Stimulated activated effector memory CD8-positive, alpha-beta T cell treated with anti-CD3 and anti-CD28 coated beads, Interleukin-12 subunit alpha, Interleukin-12 subunit beta, amount 100 ng/mL, for 72 hours (primary cell): ENCODE results near the gene ADAM15.
A peak's percentile ranks its signal among the peaks of the same experiment; 100 is the strongest.

Source experiments
- ATAC-seq: fragments of 150-1000 bp; cut with Tn5 transposase; 2 replicates; pipeline ENCODE4 v1.10.0; 2021
- DNase-seq, 2 donors: peaks; one replicate each; pipeline ENCODE4 v3.0.0; 2021 to 2022; ENCODE audit warnings: low spot score in 2 of 2
- H3K27ac Mint-ChIP-seq: one replicate; pipeline ENCODE4 v1.8.0; 2022; ENCODE audit warnings: mild to moderate bottlenecking, mixed read lengths
- H3K36me3 Mint-ChIP-seq: one replicate; pipeline ENCODE4 v1.8.0; 2022; ENCODE audit warnings: mild to moderate bottlenecking, mixed read lengths
- H3K4me1 Mint-ChIP-seq: one replicate; pipeline ENCODE4 v1.8.0; 2022; ENCODE audit warnings: mixed read lengths
- H3K4me3 Mint-ChIP-seq: one replicate; pipeline ENCODE4 v1.8.0; 2022; ENCODE audit warnings: mild to moderate bottlenecking, mixed read lengths
- H3K9me3 Mint-ChIP-seq: one replicate; pipeline ENCODE4 v1.8.0; 2022; ENCODE audit warnings: mixed read lengths

Gene ADAM15

DNA sequence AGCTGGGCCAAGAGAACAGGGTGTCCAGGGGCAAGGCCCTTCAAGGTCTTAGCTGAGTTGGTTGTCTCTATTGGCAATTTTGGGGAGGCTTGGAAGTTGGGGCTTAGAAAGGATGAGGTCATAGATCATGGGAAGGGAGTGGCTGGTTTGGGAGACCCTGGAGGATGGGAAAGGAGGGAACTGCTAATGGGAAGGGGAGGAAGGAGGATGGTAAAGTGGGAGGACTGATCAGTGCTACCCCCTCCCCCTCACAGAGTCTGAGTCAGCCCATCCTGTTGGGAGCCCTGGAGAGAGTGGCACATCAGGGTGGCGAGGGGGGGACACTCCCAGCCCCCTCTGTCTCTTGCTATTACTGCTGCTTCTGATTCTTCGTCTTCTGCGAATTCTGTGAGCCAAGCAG is 17.5 kb downstream of the ADAM15 start:
- Mint-ChIP-seq H3K4me3 (no peak overlapping the region), H3K4me1 (peaks cover 28% of the 10 kb centered on the region), H3K9me3 (no peaks in the 10 kb centered on the region), H3K36me3 (peaks cover 28% of the 10 kb centered on the region), H3K27ac (no peak overlapping the region)
- DNase-seq (no peak), ATAC-seq (no peak)

DNA sequence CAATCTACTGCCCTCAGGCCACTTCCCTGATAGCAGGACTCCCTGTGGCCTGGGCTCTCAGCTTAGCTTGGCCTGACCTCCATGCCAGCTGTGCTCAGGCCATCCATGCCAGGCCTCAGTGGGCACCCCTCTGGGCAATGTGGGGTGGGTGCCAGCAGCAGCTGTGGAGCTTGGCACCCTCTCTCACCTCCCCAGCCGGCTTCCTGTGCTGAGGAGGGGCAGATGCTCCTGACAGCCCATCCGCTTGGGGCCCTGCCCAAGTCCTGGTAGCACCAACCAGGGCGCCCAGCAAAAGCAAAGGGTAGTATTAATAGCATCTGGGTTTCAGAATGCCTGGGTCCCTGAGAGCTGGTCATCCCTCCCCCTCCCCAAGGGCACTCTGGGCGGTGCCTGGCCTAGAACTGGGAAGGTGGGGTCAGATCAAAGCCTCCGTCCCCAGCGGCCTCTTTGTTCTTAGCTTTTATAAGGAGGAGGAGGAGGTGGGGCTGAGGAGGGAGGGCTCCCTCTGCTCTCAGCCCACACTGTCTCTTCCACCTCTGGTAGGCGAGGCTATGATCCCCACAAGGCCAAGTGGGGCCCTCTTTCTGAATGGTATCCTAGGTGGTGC is 18.5 kb downstream of the ADAM15 start:
- H3K4me3 Mint-ChIP-seq: no peak overlapping the region
- DNase-seq (no peak), ATAC-seq (no peak)
- peaks cover 19% of the 10 kb centered on the region for H3K4me1 Mint-ChIP-seq
- H3K27ac Mint-ChIP-seq: no peak overlapping the region
- no peaks in the 10 kb centered on the region for H3K9me3 Mint-ChIP-seq
- H3K36me3 Mint-ChIP-seq: peaks cover 28% of the 10 kb centered on the region

DNA sequence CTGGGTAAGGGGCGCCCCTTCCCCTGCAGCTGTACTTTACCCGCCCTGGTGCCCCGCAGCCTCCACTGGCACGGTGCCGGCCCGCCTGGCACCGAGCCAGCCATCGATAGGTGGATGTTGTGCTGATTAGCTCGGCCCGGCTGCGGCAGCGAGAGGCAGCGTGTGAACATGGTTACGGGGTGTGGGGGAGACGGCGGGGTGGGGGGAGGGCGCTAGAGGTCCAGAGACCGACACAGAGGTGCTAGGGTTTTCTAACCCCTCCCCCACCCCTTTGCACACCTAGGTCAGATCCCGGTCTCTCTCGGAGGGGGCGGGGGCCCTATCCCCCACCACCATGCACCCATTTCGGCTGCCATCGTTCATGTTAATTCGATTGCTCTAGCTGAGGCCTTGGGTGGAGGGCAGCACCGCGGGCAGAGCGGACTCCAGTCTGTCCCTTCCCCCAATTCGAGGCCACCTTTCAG is 19.1 kb downstream of the ADAM15 start:
- Mint-ChIP-seq H3K4me3 (peak overlapping the region; percentile 39), H3K9me3 (no peaks in the 10 kb centered on the region), H3K27ac (no peak overlapping the region), H3K36me3 (peaks cover 28% of the 10 kb centered on the region), H3K4me1 (peaks cover 16% of the 10 kb centered on the region)
- no peak for ATAC-seq
- no peak for DNase-seq

DNA sequence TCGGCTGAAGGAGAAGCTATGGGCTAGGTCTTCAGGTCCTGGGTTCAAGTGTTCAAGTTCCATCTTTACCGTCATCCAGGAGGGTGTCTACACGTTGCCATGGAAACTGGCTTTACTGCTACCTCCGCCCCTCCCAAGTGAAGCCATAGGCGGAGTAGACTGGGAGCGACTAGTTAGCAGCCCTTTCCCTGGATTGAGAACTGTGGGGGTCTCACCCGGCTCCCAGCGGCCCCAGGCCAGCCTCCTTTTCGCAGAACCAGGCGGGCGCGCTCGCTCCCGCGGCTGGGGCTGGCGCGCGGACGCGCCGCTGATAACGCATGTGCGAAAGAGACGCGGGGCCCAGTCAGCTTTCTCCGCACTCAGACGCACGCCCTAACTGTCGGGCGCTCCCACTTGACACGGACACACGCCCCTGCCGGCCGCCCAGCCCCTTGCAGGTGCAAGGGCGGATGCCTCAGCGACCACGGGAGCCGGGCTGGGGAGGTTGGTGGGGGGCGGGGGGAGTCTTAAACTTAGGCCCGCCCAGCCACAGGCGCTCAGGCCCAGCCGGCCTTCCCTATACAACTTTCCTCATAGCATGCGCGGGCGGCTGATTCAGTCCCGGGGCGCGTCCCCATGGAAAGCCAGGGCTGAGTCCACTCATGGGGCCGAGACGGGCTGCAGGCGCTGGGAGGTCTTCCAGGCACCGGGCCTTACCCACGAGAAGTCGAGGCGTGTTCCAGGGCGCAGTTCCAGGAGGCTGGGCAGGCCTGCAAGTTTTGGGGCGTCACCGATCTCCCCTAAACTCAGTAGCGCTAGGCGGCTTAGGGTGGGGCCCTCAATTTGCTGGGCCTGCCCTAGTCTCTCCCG is 19.8 kb downstream of the ADAM15 start:
- Mint-ChIP-seq H3K27ac (no peak overlapping the region), H3K4me3 (peak overlapping the region; percentile 39), H3K9me3 (no peaks in the 10 kb centered on the region), H3K4me1 (peaks cover 16% of the 10 kb centered on the region), H3K36me3 (peaks cover 28% of the 10 kb centered on the region)
- ATAC-seq: peak; percentile 87
- peak in 1 of 2 donors; percentile 75 for DNase-seq

DNA sequence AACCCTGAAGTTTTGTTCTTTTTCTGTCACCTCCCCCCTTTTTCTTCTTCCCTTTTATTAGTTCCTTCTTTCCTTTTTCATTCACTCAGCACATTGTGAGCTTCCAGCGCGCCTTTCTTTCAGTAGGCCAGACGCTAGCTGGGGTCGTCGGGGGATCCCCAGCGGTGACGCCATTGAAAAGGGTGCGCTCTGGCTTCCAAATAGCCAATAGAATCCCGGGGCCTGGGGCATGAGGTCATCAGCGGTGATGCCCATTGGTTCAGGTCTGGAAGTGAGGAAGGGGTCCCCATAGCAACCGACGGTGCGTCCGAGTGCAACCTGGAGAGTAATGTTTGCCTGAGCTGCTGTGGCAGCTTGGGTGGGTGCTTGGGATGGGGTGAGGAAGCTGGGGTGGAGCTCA is 20.6 kb downstream of the ADAM15 start:
- peaks cover 28% of the 10 kb centered on the region for H3K36me3 Mint-ChIP-seq

DNA sequence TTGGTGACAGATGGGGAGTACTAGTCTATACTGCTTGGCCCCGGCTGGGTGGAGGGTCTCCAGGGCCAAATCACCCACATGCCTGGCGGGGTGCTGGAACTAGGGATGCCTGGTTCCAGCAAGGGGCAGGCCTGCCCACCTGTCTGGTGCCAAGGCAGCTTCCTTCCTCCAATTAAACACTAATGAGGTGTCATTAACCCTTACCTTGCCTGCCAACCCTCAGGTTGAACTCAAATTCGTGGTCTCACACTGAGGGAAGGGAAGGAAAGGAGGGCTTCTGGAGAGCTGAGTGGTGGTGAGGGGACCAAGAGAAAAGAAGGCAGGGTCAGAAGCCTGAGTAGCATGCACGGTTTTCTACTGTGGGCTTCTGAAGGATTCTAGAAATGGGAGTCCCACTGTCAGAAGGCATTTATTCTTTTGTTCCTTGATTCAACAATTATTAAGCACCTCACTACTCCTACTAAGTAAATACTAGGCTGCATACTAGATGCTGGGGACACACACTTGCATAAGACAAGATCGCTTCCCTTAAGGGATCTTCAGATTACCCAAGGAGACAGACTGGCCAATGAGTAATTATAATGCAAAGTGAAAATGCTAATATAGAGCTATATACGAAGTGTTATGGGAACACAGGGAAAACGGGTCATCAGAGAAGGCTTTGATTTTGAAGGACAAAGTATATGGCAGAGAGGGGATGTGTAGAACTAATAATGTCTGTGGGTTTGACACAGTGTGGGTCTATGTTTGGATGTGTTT is 21.6 kb downstream of the ADAM15 start:
- no peak for ATAC-seq
- H3K27ac Mint-ChIP-seq: no peak overlapping the region
- H3K4me1 Mint-ChIP-seq: peaks cover 16% of the 10 kb centered on the region
- H3K9me3 Mint-ChIP-seq: no peaks in the 10 kb centered on the region
- no peak for DNase-seq
- peaks cover 20% of the 10 kb centered on the region for H3K36me3 Mint-ChIP-seq
- no peak overlapping the region for H3K4me3 Mint-ChIP-seq

More for the DNA sequence above, 20.6 kb downstream of the ADAM15 start:
- DNase-seq (no peak), ATAC-seq (no peak)
- no peaks in the 10 kb centered on the region for H3K9me3 Mint-ChIP-seq
- peak overlapping the region; percentile 39 for H3K4me3 Mint-ChIP-seq
- peaks cover 16% of the 10 kb centered on the region for H3K4me1 Mint-ChIP-seq
- no peak overlapping the region for H3K27ac Mint-ChIP-seq

DNA sequence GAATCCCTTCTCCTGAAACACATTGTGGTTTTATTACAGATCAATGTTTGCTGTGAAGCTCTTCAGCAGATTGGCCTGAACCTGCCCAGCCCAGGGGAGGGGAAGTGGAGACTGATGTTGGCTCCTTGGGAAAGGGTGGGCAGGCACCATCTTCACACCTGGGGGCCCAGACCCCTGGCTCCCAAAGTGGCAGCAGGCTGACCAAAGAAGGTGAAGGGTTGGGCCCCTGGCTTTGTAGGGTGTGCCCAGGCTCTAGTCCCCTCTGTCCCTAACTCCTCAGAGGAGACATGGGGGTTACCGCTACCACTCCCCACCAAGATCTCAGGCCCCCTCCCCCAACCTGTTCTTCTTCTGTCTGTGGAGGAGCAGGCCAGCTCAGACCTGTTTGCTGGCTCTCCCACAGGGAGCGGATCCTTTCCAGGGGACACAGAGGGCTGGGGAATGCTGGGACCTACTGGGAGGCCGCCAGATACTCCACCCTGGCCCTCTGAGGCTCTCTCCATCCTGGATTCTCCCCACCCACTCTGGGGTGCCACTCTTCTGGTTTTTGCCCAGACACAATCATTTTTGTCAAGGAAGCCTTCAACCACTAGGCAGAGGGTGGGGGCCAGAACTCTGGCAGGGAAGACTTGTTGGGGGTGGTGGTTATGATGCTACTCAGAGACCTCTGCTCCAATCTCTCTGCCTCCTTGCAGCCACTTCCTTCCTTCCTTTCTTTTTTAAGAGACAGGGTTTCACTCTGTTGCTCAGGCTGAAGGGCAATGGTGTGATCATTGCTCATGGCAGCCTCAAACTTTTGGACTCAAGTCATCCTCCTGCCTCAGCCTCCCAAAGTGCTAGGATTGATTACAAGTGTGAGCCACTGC is 22.5 kb downstream of the ADAM15 start:
- DNase-seq (no peak), ATAC-seq (peak; percentile 3)
- H3K36me3 Mint-ChIP-seq: peaks cover 11% of the 10 kb centered on the region
- no peaks in the 10 kb centered on the region for H3K9me3 Mint-ChIP-seq
- H3K4me3 Mint-ChIP-seq: no peak overlapping the region
- H3K4me1 Mint-ChIP-seq: peaks cover 16% of the 10 kb centered on the region
- H3K27ac Mint-ChIP-seq: no peak overlapping the region

DNA sequence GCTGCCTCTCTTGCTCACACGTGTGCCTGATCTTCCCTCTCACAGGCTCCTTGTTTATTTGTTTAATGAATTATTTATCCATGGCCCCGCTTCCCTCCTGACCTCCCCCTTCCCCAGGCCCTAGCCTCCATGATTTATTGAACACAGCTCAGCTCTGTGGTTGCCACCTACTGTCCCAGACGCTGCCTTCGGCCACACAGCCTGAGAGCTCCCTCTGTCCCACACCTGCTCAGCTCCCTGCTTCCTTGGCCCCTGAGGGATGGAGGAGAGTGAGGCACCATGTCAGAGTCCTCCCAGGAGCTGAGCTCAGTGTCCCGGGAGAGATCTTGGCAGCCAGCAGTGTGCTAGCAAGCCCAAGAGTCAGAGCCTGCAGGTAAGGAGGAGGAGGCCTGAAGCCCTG is 24.4 kb downstream of the ADAM15 start:
- ATAC-seq (no peak), DNase-seq (no peak)
- Mint-ChIP-seq H3K9me3 (no peaks in the 10 kb centered on the region), H3K4me1 (peaks cover 27% of the 10 kb centered on the region), H3K4me3 (no peak overlapping the region), H3K27ac (no peak overlapping the region), H3K36me3 (peaks cover 15% of the 10 kb centered on the region)

DNA sequence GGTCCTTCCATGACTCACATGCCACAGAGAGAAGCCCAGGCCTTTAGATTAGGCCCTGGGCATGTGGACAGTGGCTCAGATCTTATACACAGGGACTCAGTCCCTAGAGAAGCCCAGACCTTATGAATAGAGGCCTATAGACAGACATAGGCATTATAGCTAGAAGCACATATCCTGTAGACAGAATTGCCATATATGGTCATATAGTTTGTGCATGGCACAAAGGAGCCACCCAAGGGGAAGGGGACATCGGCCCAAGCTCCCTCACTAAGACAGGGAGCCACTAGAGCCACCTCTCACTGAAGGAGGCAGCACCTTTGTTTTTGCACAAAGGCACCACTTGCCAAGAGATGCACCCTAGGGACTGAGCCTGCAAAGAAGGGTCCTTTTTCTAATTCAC is 25.3 kb downstream of the ADAM15 start:
- peaks cover 15% of the 10 kb centered on the region for H3K36me3 Mint-ChIP-seq
- H3K4me1 Mint-ChIP-seq: peaks cover 27% of the 10 kb centered on the region
- no peak overlapping the region for H3K27ac Mint-ChIP-seq
- no peak for ATAC-seq
- no peak for DNase-seq
- H3K9me3 Mint-ChIP-seq: no peaks in the 10 kb centered on the region
- no peak overlapping the region for H3K4me3 Mint-ChIP-seq

DNA sequence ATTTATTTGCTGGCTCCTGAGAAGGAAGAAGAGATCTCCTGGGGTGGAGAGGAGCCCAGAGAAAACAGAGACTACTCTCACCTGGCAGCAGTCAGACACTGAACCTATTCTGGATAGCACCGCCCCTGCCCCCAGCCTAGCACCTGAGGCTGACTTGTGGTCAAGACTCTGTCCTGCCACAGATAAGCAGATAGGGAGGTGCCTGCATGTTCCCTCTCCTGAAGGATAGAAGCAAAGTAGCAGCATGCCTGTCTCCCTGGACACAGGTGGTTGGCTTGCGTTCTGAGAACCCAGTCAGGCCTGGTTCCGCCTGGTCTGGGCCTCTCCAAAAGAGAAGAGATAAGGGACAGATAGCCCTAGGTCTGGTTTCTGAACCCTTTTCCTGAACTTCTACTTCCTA is 26.2 kb downstream of the ADAM15 start:
- H3K36me3 Mint-ChIP-seq: peaks cover 7% of the 10 kb centered on the region
- ATAC-seq (no peak), DNase-seq (no peak)
- no peak overlapping the region for H3K4me3 Mint-ChIP-seq
- no peak overlapping the region for H3K27ac Mint-ChIP-seq
- H3K9me3 Mint-ChIP-seq: no peaks in the 10 kb centered on the region
- H3K4me1 Mint-ChIP-seq: peaks cover 31% of the 10 kb centered on the region

DNA sequence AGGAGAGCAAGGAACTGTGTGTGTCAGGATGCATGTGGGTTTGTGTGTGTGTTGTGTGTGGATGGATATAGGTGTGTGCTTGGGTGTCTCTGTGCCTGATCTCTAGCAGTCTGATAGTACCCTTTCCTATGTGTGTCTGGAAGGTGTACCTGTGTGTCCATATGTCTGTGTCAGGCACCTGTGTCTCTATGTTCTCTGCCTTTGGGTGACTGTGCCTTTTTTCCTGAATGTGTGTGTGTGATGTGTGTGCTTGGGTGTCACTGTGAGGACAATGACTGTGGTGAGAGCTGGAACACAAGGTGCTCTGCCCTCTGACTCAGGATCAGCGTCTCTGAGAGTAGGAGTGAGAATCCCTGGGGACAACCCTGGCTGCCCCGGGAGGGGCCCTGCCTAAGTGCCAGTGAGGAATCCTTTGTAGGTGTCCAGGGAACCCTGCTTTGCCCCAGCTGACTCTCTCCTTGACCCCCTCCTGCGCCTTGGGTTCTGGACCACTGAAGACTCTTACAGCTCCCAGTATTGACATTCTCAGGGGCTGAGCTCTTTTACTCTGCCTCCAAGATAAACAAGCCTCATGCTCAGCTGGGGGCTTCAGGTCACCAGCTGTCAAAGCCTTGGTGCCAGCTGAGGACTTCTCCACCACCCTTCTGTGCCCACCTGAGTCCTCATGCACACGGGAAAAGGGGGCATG is 26.8 kb downstream of the ADAM15 start:
- Mint-ChIP-seq H3K4me1 (peaks cover 35% of the 10 kb centered on the region), H3K9me3 (no peaks in the 10 kb centered on the region), H3K27ac (no peak overlapping the region), H3K36me3 (peaks cover 7% of the 10 kb centered on the region), H3K4me3 (peak overlapping the region; percentile 77)
- ATAC-seq: no peak
- no peak for DNase-seq

DNA sequence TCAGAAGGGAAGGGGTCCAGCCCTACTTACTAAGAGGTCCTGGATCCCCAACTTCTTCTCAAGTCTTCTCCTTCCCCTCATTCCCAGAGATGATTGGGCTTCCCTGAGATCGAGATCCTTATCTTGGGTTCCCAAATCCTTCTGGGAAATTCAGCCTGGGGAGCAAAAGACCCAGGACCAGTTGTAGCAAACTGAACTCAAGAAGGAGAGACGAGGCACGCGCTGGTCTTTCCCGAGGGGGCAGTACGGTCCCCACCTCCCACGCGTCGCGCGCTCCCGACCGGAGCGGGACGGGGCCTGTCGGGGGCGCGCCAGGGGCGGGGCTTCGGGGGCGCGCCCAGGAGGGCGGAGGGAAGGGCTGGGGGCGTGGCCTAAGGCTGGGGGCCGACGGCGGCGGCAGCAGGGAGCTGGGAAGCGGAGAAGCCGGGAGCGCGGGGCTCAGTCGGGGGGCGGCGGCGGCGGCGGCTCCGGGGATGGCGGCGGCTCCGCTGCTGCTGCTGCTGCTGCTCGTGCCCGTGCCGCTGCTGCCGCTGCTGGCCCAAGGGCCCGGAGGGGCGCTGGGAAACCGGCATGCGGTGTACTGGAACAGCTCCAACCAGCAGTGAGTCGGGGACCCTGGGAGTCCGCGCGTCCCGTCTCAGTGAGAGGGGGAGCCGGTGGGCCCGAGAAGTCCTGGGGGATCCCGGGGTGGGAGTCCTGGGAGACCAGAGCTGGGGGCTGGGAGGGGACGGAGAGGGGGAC is 27.5 kb downstream of the ADAM15 start, which contains the start of gene EFNA3:
Gene EFNA3 (plus strand): TSS at position 369 of the 741 bp plus-strand sequence. CDS start 105 bp downstream, at position 474.
- DNase-seq: peak; percentile 62 to 77
- Mint-ChIP-seq H3K36me3 (peaks cover 7% of the 10 kb centered on the region), H3K4me1 (peaks cover 37% of the 10 kb centered on the region), H3K4me3 (peak within 1 kb of the TSS; percentile 77), H3K9me3 (no peaks in the 10 kb centered on the region), H3K27ac (no peak within 1 kb of the TSS)
- peak; percentile 43 for ATAC-seq

DNA sequence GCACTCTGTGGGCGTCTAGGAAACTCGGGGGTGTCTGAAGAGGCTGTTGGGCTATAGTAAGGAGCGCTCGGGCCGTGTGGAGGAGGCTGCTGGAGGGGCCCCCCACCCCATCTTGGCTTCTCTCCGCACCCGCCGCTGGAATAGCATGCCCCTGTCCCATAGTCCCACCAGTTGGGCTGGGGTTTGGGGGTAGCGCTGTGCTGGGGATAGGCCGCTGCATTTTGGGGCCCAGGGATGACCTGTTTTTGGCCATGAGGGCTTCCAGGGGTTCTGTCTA is 28.0 kb downstream of the ADAM15 start:
- no peak for DNase-seq
- H3K4me1 Mint-ChIP-seq: peaks cover 42% of the 10 kb centered on the region
- H3K9me3 Mint-ChIP-seq: no peaks in the 10 kb centered on the region
- no peak overlapping the region for H3K27ac Mint-ChIP-seq
- peak overlapping the region; percentile 77 for H3K4me3 Mint-ChIP-seq
- no peak for ATAC-seq
- H3K36me3 Mint-ChIP-seq: peaks cover 7% of the 10 kb centered on the region
